PC-9 (cell line): ENCODE measurements around the gene STX12. TPM values are rescaled to one million over a fixed set of nuclear protein-coding genes. Genes with fewer than 3 reads are reported as not detected.

Experiments
- BruUV-seq: library from RNA; stranded (reverse); fragments of 400-500 nt; replicated peaks from 2 replicates; lab custom pipeline; 2021; lab: Mats Ljungman, UMichigan
- CTCF ChIA-PET: fragments of 300-600 bp; sonication (Branson Sonifier 250); formaldehyde crosslinking; loops from one replicate; lab custom pipeline; 2022; ENCODE audit warnings: antibody characterized with exemption; lab: Charles Lee
- POLR2A ChIA-PET: fragments of 300-600 bp; sonication (Branson Sonifier 250); formaldehyde crosslinking; loops from one replicate; lab custom pipeline; 2022; ENCODE audit warnings: antibody characterized with exemption; ENCODE audit not compliant: unreplicated experiment; lab: Charles Lee
- DNase-seq, 2 experiments: peaks; one replicate each; pipeline versions ENCODE4 v3.0.0 to v3.0.0-alpha.2; 2015 to 2022; ENCODE audit warnings: mixed read lengths in 1 of 2
- H2AFZ ChIP-seq: fragments of 200-600 bp; sonication (generic); 2 replicates; pipeline ENCODE4 v1.8.1; 2017; ENCODE audit warnings: antibody characterized with exemption
- H3F3A ChIP-seq: fragments of 200-600 bp; sonication (generic); 2 replicates; pipeline ENCODE4 v1.8.1; 2017; ENCODE audit warnings: antibody characterized with exemption, mild to moderate bottlenecking, low read depth; ENCODE audit not compliant: insufficient read depth
- H3K27ac ChIP-seq: fragments of 200-600 bp; sonication (generic); 2 replicates; pipeline ENCODE4 v1.6.1; 2016; ENCODE audit warnings: mixed run types
- H3K27me3 ChIP-seq: fragments of 200-600 bp; sonication (generic); 2 replicates; pipeline ENCODE4 v1.6.1; 2016; ENCODE audit warnings: low read depth, mixed run types; ENCODE audit not compliant: insufficient read depth
- H3K36me3 ChIP-seq: fragments of 200-600 bp; sonication (generic); 2 replicates; pipeline ENCODE4 v1.6.1; 2016; ENCODE audit warnings: low read depth, mixed run types
- H3K4me1 ChIP-seq: fragments of 200-600 bp; sonication (generic); replicated peaks from 2 replicates; pipeline ENCODE4 v1.6.1; 2016; ENCODE audit warnings: mixed run types; ENCODE audit not compliant: insufficient read depth
- H3K4me2 ChIP-seq: fragments of 200-600 bp; sonication (generic); 2 replicates; pipeline ENCODE4 v1.6.1; 2017; ENCODE audit warnings: mixed run types
- H3K4me3 ChIP-seq: fragments of 200-600 bp; sonication (generic); 2 replicates; pipeline ENCODE4 v1.6.1; 2016; ENCODE audit warnings: mixed run types
- H3K79me2 ChIP-seq: fragments of 200-600 bp; sonication (generic); 2 replicates; pipeline ENCODE4 v1.6.1; 2017; ENCODE audit warnings: low read depth, mixed run types
- H3K9me2 ChIP-seq: fragments of 200-600 bp; sonication (generic); 2 replicates; pipeline ENCODE4 v1.8.1; 2017; ENCODE audit warnings: mild to moderate bottlenecking; ENCODE audit not compliant: insufficient read depth
- H3K9me3 ChIP-seq: fragments of 200-600 bp; sonication (generic); 2 replicates; pipeline ENCODE4 v1.8.1; 2016; ENCODE audit warnings: low read depth; ENCODE audit not compliant: insufficient read depth
- H4K20me1 ChIP-seq: fragments of 200-600 bp; sonication (generic); 2 replicates; pipeline ENCODE4 v1.8.1; 2017; ENCODE audit not compliant: insufficient read depth
- EZH2 ChIP-seq: fragments of 200-600 bp; sonication (generic); IDR thresholded peaks from 2 replicates; pipeline ENCODE4 v1.8.0; 2017; ENCODE audit warnings: antibody characterized with exemption, low read depth
- intact Hi-C: fragments of 100-400 bp; cut with micrococcal nuclease; formaldehyde crosslinking; loops from one replicate; pipeline ENCODE4 v1.10.0; 2022; ENCODE audit not compliant: unreplicated experiment
- total RNA-seq: library from RNA; stranded (reverse); gene quantifications from 2 replicates; pipeline ENCODE4 v1.2.3, GENCODE V29; 2021
- TF ChIP-seq, protein P1 (sequence below): fragments of 200-600 bp; sonication (generic); conservative IDR thresholded peaks from 2 replicates; pipeline ENCODE4 v1.6.1; 2017; ENCODE audit warnings: mixed run types, antibody characterized with exemption, mild to moderate bottlenecking, moderate library complexity

Gene STX12
- total RNA-seq, 1 experiment from 2014 or later: 23.7 TPM

DNA sequence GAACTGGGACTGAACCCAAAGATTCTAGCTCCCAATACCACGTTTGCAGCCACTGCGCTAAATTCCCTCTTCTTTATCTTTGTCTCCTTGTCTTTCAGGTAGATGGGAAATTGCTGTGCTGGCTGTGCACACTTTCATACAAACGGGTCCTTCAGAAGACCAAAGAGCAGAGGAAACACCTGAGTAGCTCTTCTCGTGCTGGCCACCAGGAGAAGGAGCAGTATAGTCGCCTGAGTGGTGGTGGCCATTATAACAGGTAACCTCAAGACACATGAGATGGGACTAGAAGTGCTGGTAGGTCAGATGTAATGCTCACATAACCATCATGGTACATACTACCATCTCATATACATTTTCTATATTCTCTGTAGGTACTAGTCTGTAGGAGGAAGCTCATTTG, 28.5 kb upstream of the STX12 start:
- no peaks in the 10 kb centered on the region for H4K20me1 ChIP-seq
- no peaks in the 10 kb centered on the region for H3F3A ChIP-seq
- no peak overlapping the region for H3K4me2 ChIP-seq
- no peak overlapping the region for H3K4me3 ChIP-seq
- no peaks in the 10 kb centered on the region for H3K79me2 ChIP-seq
- ChIA-PET CTCF (interaction anchor here (0.5 kb wide), 1 partner anchor 10 kb away, joined by 5 read pairs; no protein-coding TSS in a partner anchor), POLR2A (no interaction called here)
- H3K36me3 ChIP-seq: no peaks in the 10 kb centered on the region
- no peak overlapping the region for H2AFZ ChIP-seq
- intact Hi-C loops: no loop called here
- H3K27me3 ChIP-seq: no peaks in the 10 kb centered on the region
- no TSS peak for BruUV-seq
- no peaks in the 10 kb centered on the region for H3K9me2 ChIP-seq
- DNase-seq: no peak
- TF ChIP-seq, protein P1, sequence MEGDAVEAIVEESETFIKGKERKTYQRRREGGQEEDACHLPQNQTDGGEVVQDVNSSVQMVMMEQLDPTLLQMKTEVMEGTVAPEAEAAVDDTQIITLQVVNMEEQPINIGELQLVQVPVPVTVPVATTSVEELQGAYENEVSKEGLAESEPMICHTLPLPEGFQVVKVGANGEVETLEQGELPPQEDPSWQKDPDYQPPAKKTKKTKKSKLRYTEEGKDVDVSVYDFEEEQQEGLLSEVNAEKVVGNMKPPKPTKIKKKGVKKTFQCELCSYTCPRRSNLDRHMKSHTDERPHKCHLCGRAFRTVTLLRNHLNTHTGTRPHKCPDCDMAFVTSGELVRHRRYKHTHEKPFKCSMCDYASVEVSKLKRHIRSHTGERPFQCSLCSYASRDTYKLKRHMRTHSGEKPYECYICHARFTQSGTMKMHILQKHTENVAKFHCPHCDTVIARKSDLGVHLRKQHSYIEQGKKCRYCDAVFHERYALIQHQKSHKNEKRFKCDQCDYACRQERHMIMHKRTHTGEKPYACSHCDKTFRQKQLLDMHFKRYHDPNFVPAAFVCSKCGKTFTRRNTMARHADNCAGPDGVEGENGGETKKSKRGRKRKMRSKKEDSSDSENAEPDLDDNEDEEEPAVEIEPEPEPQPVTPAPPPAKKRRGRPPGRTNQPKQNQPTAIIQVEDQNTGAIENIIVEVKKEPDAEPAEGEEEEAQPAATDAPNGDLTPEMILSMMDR: no peak
- TF ChIP-seq EZH2: no peak
- H3K9me3 ChIP-seq: no peaks in the 10 kb centered on the region
- H3K4me1 ChIP-seq: no peaks in the 10 kb centered on the region
- H3K27ac ChIP-seq: no peak overlapping the region

DNA sequence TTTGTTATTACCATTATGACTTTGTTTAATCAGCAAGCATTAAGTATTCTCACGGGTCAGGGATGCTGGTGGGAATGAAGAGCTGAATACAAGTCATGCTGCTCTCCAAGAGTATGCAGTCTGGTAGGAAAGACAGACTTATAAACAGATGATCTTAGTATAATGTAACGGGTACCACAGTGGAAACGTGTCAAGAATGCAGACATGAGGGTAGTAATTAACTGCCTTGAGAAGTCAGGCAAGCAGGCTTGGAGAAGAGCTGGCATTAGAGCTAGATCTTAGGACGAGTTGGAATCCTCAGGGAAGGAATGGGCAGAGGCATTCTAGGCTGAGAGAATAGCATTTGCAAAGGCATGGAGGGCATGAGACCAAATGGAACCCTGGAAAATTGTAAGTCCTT, 27.6 kb upstream of the STX12 start:
- POLR2A ChIA-PET: no interaction called here
- Histone ChIP-seq H4K20me1 (no peaks in the 10 kb centered on the region), H3K27ac (no peak overlapping the region), H3F3A (no peaks in the 10 kb centered on the region), H3K4me3 (no peak overlapping the region), H3K79me2 (no peaks in the 10 kb centered on the region), H3K27me3 (no peaks in the 10 kb centered on the region), H3K4me1 (no peaks in the 10 kb centered on the region), H3K9me2 (no peaks in the 10 kb centered on the region), H3K36me3 (no peaks in the 10 kb centered on the region), H3K9me3 (no peaks in the 10 kb centered on the region), H3K4me2 (no peak overlapping the region), H2AFZ (no peak overlapping the region)
- intact Hi-C loops: no loop called here
- TF ChIP-seq, protein P1: no peak
- TF ChIP-seq EZH2: no peak
- BruUV-seq: no TSS peak
- CTCF ChIA-PET: no interaction called here
- DNase-seq: no peak

DNA sequence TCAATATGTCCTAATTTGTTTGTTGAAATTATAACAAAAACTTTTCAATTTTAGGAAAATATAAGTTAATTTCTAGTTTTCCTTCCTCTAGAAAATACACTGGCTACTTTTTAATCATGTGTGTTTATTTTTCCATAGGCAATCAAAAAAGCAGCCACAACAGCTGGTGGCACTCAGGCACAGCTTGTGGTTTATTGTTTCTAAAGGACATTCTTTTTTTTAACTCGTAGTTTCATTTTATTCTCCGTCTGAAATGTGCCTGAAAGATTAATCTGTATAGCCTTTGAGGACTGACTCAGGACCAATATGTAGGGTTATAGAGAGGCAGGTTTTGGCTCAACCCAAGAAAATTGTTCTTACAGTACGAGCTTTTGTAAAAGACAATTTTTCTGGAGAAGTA, 20.7 kb upstream of the STX12 start:
- Histone ChIP-seq H3K27me3 (no peaks in the 10 kb centered on the region), H3K9me3 (no peaks in the 10 kb centered on the region), H3F3A (no peaks in the 10 kb centered on the region), H3K9me2 (no peaks in the 10 kb centered on the region), H3K4me3 (no peak overlapping the region), H4K20me1 (no peaks in the 10 kb centered on the region), H3K27ac (no peak overlapping the region), H3K4me2 (no peak overlapping the region), H2AFZ (no peak overlapping the region), H3K36me3 (no peaks in the 10 kb centered on the region), H3K79me2 (no peaks in the 10 kb centered on the region), H3K4me1 (no peaks in the 10 kb centered on the region)
- ChIA-PET POLR2A (no interaction called here), CTCF (no interaction called here)
- TF ChIP-seq, protein P1: no peak
- no peak for TF ChIP-seq EZH2
- intact Hi-C loops: no loop called here
- no TSS peak for BruUV-seq
- DNase-seq: no peak
